ENCODE results near the gene ACSF2.
"Not testable (repeated sequence)": the region's sequence is repeated elsewhere in the genome, so short reads cannot be mapped to it uniquely, and the experiment has no call there.

ACSF2 gene

GRCh38 chr17:50471009-50471905 is 45.2 kb downstream of the ACSF2 start:
- 78% methylated on average over 20 of the region's 22 CpGs for WGBS (ENCODE audit: insufficient coverage)
- no peak overlapping the region for H3K4me3 ChIP-seq (ENCODE audit: control insufficient read depth in 1 of 7, extremely low read depth in 1 of 7, insufficient read depth in 4 of 7, low read depth in 2 of 7, low read length in 6 of 7)
- ChIA-PET CTCF (interaction anchor here (0.8 to 1.8 kb wide), 7 partner anchors 8 to 155 kb away, joined by 3 to 5 read pairs (median 3); partner anchors contain the start of gene LRRC59), POLR2A (no interaction called here)
- DNase-seq, result peak in 2 of 3 donors; percentile 37 to 49
- H3K27ac ChIP-seq (ENCODE audit: insufficient read depth in 1 of 2, low read depth in 1 of 2, low read length in 2 of 2, poor library complexity in 1 of 2, severe bottlenecking in 2 of 2), result no peak overlapping the region
- peaks cover 0 to 27% (median 19%) of the 10 kb centered on the region in 4 experiments for H3K4me1 ChIP-seq (ENCODE audit: control extremely low read depth in 1 of 4, control insufficient read depth in 4 of 4, insufficient read depth in 4 of 4, low read length in 3 of 4)
- H3K27me3 ChIP-seq (replicated peaks in 2 of 5; ENCODE audit: control insufficient read depth in 4 of 5, insufficient read depth in 5 of 5, low read length in 4 of 5), result peaks cover 0 to 34% (median 7%) of the 10 kb centered on the region in 5 experiments
- peaks cover 2 to 13% (median 6%) of the 10 kb centered on the region in 4 experiments for H3K36me3 ChIP-seq (ENCODE audit: control insufficient read depth in 4 of 4, insufficient read depth in 4 of 4, low read length in 3 of 4)
- H3K9me3 ChIP-seq (ENCODE audit: control extremely low read depth in 1 of 5, control insufficient read depth in 4 of 5, insufficient read depth in 2 of 5, low read depth in 1 of 5, low read length in 4 of 5), result no peaks in the 10 kb centered on the region

GRCh38 chr17:50472286-50472685 is 46.3 kb downstream of the ACSF2 start:
- CTCF ChIA-PET, result interaction anchor here (0.9 to 1.4 kb wide), 4 partner anchors 11 to 110 kb away, joined by 3 to 4 read pairs (median 3); no protein-coding TSS in a partner anchor
- Histone ChIP-seq H3K36me3 (ENCODE audit: control insufficient read depth in 4 of 4, insufficient read depth in 4 of 4, low read length in 3 of 4) (peaks cover 2 to 13% (median 6%) of the 10 kb centered on the region in 4 experiments), H3K9me3 (ENCODE audit: control extremely low read depth in 1 of 5, control insufficient read depth in 4 of 5, insufficient read depth in 2 of 5, low read depth in 1 of 5, low read length in 4 of 5) (no peaks in the 10 kb centered on the region), H3K4me3 (ENCODE audit: control insufficient read depth in 1 of 7, extremely low read depth in 1 of 7, insufficient read depth in 4 of 7, low read depth in 2 of 7, low read length in 6 of 7) (no peak overlapping the region), H3K27me3 (replicated peaks in 2 of 5; ENCODE audit: control insufficient read depth in 4 of 5, insufficient read depth in 5 of 5, low read length in 4 of 5) (peaks cover 0 to 32% (median 7%) of the 10 kb centered on the region in 5 experiments), H3K27ac (ENCODE audit: insufficient read depth in 1 of 2, low read depth in 1 of 2, low read length in 2 of 2, poor library complexity in 1 of 2, severe bottlenecking in 2 of 2) (no peak overlapping the region), H3K4me1 (ENCODE audit: control extremely low read depth in 1 of 4, control insufficient read depth in 4 of 4, insufficient read depth in 4 of 4, low read length in 3 of 4) (peaks cover 0 to 27% (median 19%) of the 10 kb centered on the region in 4 experiments)
- POLR2A ChIA-PET, result no interaction called here
- WGBS (ENCODE audit: insufficient coverage), result 100% methylated on average over 9 of the region's 10 CpGs
- DNase-seq, result no peak

DNA sequence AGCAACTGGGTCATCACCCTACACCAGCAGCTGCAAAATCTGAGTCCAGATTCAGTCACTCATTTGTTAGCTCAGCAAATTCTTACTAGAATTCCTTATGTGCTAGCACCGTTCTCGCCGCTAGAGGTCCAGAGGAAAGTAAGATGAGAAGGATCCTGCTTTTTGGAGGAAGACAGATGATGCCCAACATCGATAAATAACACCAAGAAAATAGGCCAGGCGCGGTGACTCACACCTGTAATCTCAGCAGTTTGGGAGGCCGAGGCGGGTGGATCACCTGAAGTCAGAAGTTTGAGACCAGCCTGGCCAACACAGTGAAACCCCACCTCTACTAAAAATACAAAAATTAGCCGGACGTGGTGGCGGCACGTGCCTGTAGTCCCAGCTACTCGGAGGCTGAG is 46.7 kb downstream of the ACSF2 start:
- Histone ChIP-seq H3K36me3 (ENCODE audit: control insufficient read depth in 4 of 4, insufficient read depth in 4 of 4, low read length in 3 of 4) (peaks cover 2 to 13% (median 6%) of the 10 kb centered on the region in 4 experiments), H3K4me1 (ENCODE audit: control extremely low read depth in 1 of 4, control insufficient read depth in 4 of 4, insufficient read depth in 4 of 4, low read length in 3 of 4) (peaks cover 0 to 27% (median 19%) of the 10 kb centered on the region in 4 experiments), H3K27me3 (replicated peaks in 2 of 5; ENCODE audit: control insufficient read depth in 4 of 5, insufficient read depth in 5 of 5, low read length in 4 of 5) (peaks cover 0 to 27% (median 7%) of the 10 kb centered on the region in 5 experiments)
- 99% methylated on average over 8 of the region's 13 CpGs for WGBS (ENCODE audit: insufficient coverage)
- DNase-seq; H3K9me3 ChIP-seq (ENCODE audit: control extremely low read depth in 1 of 5, control insufficient read depth in 4 of 5, insufficient read depth in 2 of 5, low read depth in 1 of 5, low read length in 4 of 5); POLR2A ChIA-PET; H3K4me3 ChIP-seq (ENCODE audit: control insufficient read depth in 1 of 7, extremely low read depth in 1 of 7, insufficient read depth in 4 of 7, low read depth in 2 of 7, low read length in 6 of 7); H3K27ac ChIP-seq (ENCODE audit: insufficient read depth in 1 of 2, low read depth in 1 of 2, low read length in 2 of 2, poor library complexity in 1 of 2, severe bottlenecking in 2 of 2): not testable (repeated sequence)
- CTCF ChIA-PET, result interaction anchor here (1.0 to 1.2 kb wide), 3 partner anchors 11 to 110 kb away, joined by 3 to 4 read pairs (median 3); no protein-coding TSS in a partner anchor

- 100% methylated on average over 7 of the region's 11 CpGs for WGBS (ENCODE audit: insufficient coverage)
- H3K27me3 ChIP-seq (replicated peaks in 2 of 5; ENCODE audit: control insufficient read depth in 4 of 5, insufficient read depth in 5 of 5, low read length in 4 of 5), result peaks cover 0 to 16% (median 0%) of the 10 kb centered on the region in 5 experiments
- peaks cover 2 to 13% (median 6%) of the 10 kb centered on the region in 4 experiments for H3K36me3 ChIP-seq (ENCODE audit: control insufficient read depth in 4 of 4, insufficient read depth in 4 of 4, low read length in 3 of 4)
- H3K27ac ChIP-seq (ENCODE audit: insufficient read depth in 1 of 2, low read depth in 1 of 2, low read length in 2 of 2, poor library complexity in 1 of 2, severe bottlenecking in 2 of 2), result no peak overlapping the region
- CTCF ChIA-PET, result interaction anchor here (1.0 to 2.3 kb wide), 2 partner anchors 10 to 77 kb away, joined by 4 to 5 read pairs; partner anchors contain the start of gene LRRC59
- no peaks in the 10 kb centered on the region for H3K9me3 ChIP-seq (ENCODE audit: control extremely low read depth in 1 of 5, control insufficient read depth in 4 of 5, insufficient read depth in 2 of 5, low read depth in 1 of 5, low read length in 4 of 5)
- no peak overlapping the region for H3K4me3 ChIP-seq (ENCODE audit: control insufficient read depth in 1 of 7, extremely low read depth in 1 of 7, insufficient read depth in 4 of 7, low read depth in 2 of 7, low read length in 6 of 7)
- peaks cover 0 to 26% (median 20%) of the 10 kb centered on the region in 4 experiments for H3K4me1 ChIP-seq (ENCODE audit: control extremely low read depth in 1 of 4, control insufficient read depth in 4 of 4, insufficient read depth in 4 of 4, low read length in 3 of 4)
- no peak for DNase-seq
- POLR2A ChIA-PET, result no interaction called here
These were observed 47.9 kb downstream of the ACSF2 start for GRCh38 chr17:50473901-50474300.

- Histone ChIP-seq H3K4me1 (ENCODE audit: control extremely low read depth in 1 of 4, control insufficient read depth in 4 of 4, insufficient read depth in 4 of 4, low read length in 3 of 4) (peaks cover 0 to 25% (median 21%) of the 10 kb centered on the region in 4 experiments), H3K4me3 (ENCODE audit: control insufficient read depth in 1 of 7, extremely low read depth in 1 of 7, insufficient read depth in 4 of 7, low read depth in 2 of 7, low read length in 6 of 7) (no peak overlapping the region), H3K27ac (ENCODE audit: insufficient read depth in 1 of 2, low read depth in 1 of 2, low read length in 2 of 2, poor library complexity in 1 of 2, severe bottlenecking in 2 of 2) (no peak overlapping the region), H3K9me3 (ENCODE audit: control extremely low read depth in 1 of 5, control insufficient read depth in 4 of 5, insufficient read depth in 2 of 5, low read depth in 1 of 5, low read length in 4 of 5) (no peaks in the 10 kb centered on the region), H3K36me3 (ENCODE audit: control insufficient read depth in 4 of 4, insufficient read depth in 4 of 4, low read length in 3 of 4) (peaks cover 2 to 13% (median 6%) of the 10 kb centered on the region in 4 experiments), H3K27me3 (replicated peaks in 2 of 5; ENCODE audit: control insufficient read depth in 4 of 5, insufficient read depth in 5 of 5, low read length in 4 of 5) (peaks cover 0 to 10% (median 0%) of the 10 kb centered on the region in 5 experiments)
- WGBS (ENCODE audit: insufficient coverage), result 95% methylated on average over 3 of the region's 6 CpGs
- ChIA-PET CTCF (interaction anchor here (0.5 to 2.3 kb wide), 4 partner anchors 27 to 77 kb away, joined by 3 to 5 read pairs (median 3); partner anchors contain the start of gene LRRC59), POLR2A (interaction anchor here (0.6 kb wide), 1 partner anchor 220 kb away, joined by 5 read pairs; no protein-coding TSS in a partner anchor)
- no peak for DNase-seq
These were observed 48.5 kb downstream of the ACSF2 start for GRCh38 chr17:50474523-50474922.

GRCh38 chr17:50475362-50475761 is 49.3 kb downstream of the ACSF2 start:
- Histone ChIP-seq H3K27ac (ENCODE audit: insufficient read depth in 1 of 2, low read depth in 1 of 2, low read length in 2 of 2, poor library complexity in 1 of 2, severe bottlenecking in 2 of 2) (no peak overlapping the region), H3K9me3 (ENCODE audit: control extremely low read depth in 1 of 5, control insufficient read depth in 4 of 5, insufficient read depth in 2 of 5, low read depth in 1 of 5, low read length in 4 of 5) (no peaks in the 10 kb centered on the region), H3K27me3 (replicated peaks in 2 of 5; ENCODE audit: control insufficient read depth in 4 of 5, insufficient read depth in 5 of 5, low read length in 4 of 5) (peaks cover 0 to 4% (median 0%) of the 10 kb centered on the region in 5 experiments), H3K36me3 (ENCODE audit: control insufficient read depth in 4 of 4, insufficient read depth in 4 of 4, low read length in 3 of 4) (peaks cover 2 to 14% (median 8%) of the 10 kb centered on the region in 4 experiments), H3K4me1 (ENCODE audit: control extremely low read depth in 1 of 4, control insufficient read depth in 4 of 4, insufficient read depth in 4 of 4, low read length in 3 of 4) (peaks cover 0 to 32% (median 27%) of the 10 kb centered on the region in 4 experiments), H3K4me3 (ENCODE audit: control insufficient read depth in 1 of 7, extremely low read depth in 1 of 7, insufficient read depth in 4 of 7, low read depth in 2 of 7, low read length in 6 of 7) (no peak overlapping the region)
- POLR2A ChIA-PET, result no interaction called here
- CTCF ChIA-PET, result interaction anchor here (1.1 to 2.3 kb wide), 3 partner anchors 27 to 78 kb away, joined by 3 to 5 read pairs (median 3); partner anchors contain the start of gene LRRC59
- no peak for DNase-seq
- 87% methylated on average over 4 of the region's 4 CpGs for WGBS (ENCODE audit: insufficient coverage)

All from common myeloid progenitor, CD34-positive (primary cell).